PC-9 (cell line): ENCODE measurements around the gene SCIN.

Experiments
- EZH2 ChIP-seq: fragments of 200-600 bp; sonication (generic); IDR thresholded peaks from 2 replicates; pipeline ENCODE4 v1.8.0; 2017; ENCODE audit warnings: antibody characterized with exemption, low read depth
- TF ChIP-seq, protein P1 (sequence below): fragments of 200-600 bp; sonication (generic); conservative IDR thresholded peaks from 2 replicates; pipeline ENCODE4 v1.6.1; 2017; ENCODE audit warnings: mixed run types, antibody characterized with exemption, mild to moderate bottlenecking, moderate library complexity

DNA sequence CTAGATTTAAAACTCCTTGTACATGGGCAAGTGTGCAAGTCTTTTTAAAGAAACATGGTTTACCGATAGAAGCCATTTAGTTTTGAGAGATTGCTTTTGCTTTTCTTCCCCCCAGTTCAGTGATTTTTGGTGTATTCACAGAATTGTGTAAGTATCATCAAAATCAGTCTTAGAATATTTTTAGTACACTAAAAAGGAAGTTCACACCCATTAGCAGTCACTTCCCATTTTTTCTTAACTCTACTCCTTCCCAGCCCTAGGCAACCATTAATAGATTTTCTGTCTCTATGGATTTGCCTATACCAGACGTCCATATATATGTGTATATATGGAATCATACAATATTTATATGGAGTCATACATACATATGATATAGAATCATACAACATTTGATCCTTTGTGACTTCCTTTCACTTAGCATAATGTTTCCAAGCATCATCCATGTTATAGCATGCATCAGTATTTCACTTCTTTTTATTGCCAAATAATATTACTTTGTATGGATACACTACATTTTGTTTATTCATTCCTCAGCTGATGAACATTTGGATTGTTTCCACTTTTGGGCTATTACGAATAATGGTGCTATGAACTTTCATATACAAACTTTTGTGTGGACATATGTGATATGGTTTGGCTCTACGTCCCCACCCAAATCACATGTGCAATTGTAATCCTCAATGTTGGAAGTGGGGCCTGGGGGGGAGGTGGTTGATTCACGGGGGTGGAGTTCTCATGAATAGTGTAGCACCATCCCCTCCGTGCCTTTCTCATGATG, 100.4 kb downstream of the SCIN start:
- TF ChIP-seq, protein P1, sequence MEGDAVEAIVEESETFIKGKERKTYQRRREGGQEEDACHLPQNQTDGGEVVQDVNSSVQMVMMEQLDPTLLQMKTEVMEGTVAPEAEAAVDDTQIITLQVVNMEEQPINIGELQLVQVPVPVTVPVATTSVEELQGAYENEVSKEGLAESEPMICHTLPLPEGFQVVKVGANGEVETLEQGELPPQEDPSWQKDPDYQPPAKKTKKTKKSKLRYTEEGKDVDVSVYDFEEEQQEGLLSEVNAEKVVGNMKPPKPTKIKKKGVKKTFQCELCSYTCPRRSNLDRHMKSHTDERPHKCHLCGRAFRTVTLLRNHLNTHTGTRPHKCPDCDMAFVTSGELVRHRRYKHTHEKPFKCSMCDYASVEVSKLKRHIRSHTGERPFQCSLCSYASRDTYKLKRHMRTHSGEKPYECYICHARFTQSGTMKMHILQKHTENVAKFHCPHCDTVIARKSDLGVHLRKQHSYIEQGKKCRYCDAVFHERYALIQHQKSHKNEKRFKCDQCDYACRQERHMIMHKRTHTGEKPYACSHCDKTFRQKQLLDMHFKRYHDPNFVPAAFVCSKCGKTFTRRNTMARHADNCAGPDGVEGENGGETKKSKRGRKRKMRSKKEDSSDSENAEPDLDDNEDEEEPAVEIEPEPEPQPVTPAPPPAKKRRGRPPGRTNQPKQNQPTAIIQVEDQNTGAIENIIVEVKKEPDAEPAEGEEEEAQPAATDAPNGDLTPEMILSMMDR: no peak
- no peak for TF ChIP-seq EZH2
